HL-60/S4 (cell line): ENCODE data around the gene GOLGA6B.
"Not testable (repeated sequence)": the region's sequence is repeated elsewhere in the genome, so short reads cannot be mapped to it uniquely, and the experiment has no call there.

Source experiments
- in situ Hi-C: fragments of 300-500 bp; cut with MboI; formaldehyde crosslinking; loops from 2 replicates; pipeline ENCODE4 v1.14.3; 2022; ENCODE audit warnings: low sequenced_read_pairs

The GOLGA6B gene

GRCh38 chr15:72654397-72654796, at the start of gene GOLGA6B:
Gene GOLGA6B (plus strand): TSS chr15:72654697. CDS start chr15:72654738, 41 bp downstream.
- in situ Hi-C loops: not testable (repeated sequence)

- in situ Hi-C loops: no loop called here
Measured at GRCh38 chr15:72604794-72605193, 49.7 kb upstream of the GOLGA6B start.

- in situ Hi-C loops: not testable (repeated sequence)
Measured at GRCh38 chr15:72608084-72608483, 46.4 kb upstream of the GOLGA6B start.

GRCh38 chr15:72609862-72610261, 44.6 kb upstream of the GOLGA6B start:
- in situ Hi-C loops: no loop called here

GRCh38 chr15:72612324-72612723, 42.2 kb upstream of the GOLGA6B start:
- in situ Hi-C loops: not testable (repeated sequence)

GRCh38 chr15:72614810-72615532, 39.5 kb upstream of the GOLGA6B start:
- in situ Hi-C loops: no loop called here

- in situ Hi-C loops: not testable (repeated sequence)
Measured at GRCh38 chr15:72615533-72616233, 38.8 kb upstream of the GOLGA6B start.

- in situ Hi-C loops: no loop called here
Measured at GRCh38 chr15:72616491-72617210, 37.8 kb upstream of the GOLGA6B start.

- in situ Hi-C loops: not testable (repeated sequence)
Measured at GRCh38 chr15:72623854-72624253, 30.6 kb upstream of the GOLGA6B start.

- in situ Hi-C loops: not testable (repeated sequence)
Measured at GRCh38 chr15:72626153-72626552, 28.3 kb upstream of the GOLGA6B start.

GRCh38 chr15:72628249-72629067, 26.0 kb upstream of the GOLGA6B start:
- in situ Hi-C loops: not testable (repeated sequence)

GRCh38 chr15:72629068-72629570, 25.4 kb upstream of the GOLGA6B start:
- in situ Hi-C loops: not testable (repeated sequence)

GRCh38 chr15:72636519-72637282, 17.8 kb upstream of the GOLGA6B start:
- in situ Hi-C loops: not testable (repeated sequence)

- in situ Hi-C loops: not testable (repeated sequence)
Measured at GRCh38 chr15:72639759-72640483, 14.6 kb upstream of the GOLGA6B start.

- in situ Hi-C loops: not testable (repeated sequence)
Measured at GRCh38 chr15:72642271-72642670, 12.2 kb upstream of the GOLGA6B start.

GRCh38 chr15:72648631-72649253, 5.8 kb upstream of the GOLGA6B start:
- in situ Hi-C loops: not testable (repeated sequence)

GRCh38 chr15:72656014-72656413, 1.5 kb downstream of the GOLGA6B start:
- in situ Hi-C loops: not testable (repeated sequence)

GRCh38 chr15:72661081-72661480, 6.6 kb downstream of the GOLGA6B start:
- in situ Hi-C loops: not testable (repeated sequence)

GRCh38 chr15:72663931-72664330, 9.4 kb downstream of the GOLGA6B start:
- in situ Hi-C loops: not testable (repeated sequence)
